CD8-positive, alpha-beta memory T cell (primary cell): Measurements from ENCODE around the gene IGLON5. TPM values are rescaled to one million over a fixed set of nuclear protein-coding genes. Genes with fewer than 3 reads are reported as not detected.
A peak's percentile ranks its signal among the peaks of the same experiment; 100 is the strongest.

Experiments used
- CTCF ChIA-PET: fragments of 350-600 bp; sonication (Branson Sonifier 250); formaldehyde crosslinking; loops from one replicate; lab custom pipeline; 2021; ENCODE audit warnings: antibody characterized with exemption; lab: Charles Lee
- POLR2A ChIA-PET: fragments of 350-600 bp; sonication (Branson Sonifier 250); formaldehyde crosslinking; loops from one replicate; lab custom pipeline; 2021; ENCODE audit warnings: antibody characterized with exemption; lab: Charles Lee
- DNase-seq, 5 donors: peaks; one replicate each; pipeline versions ENCODE4 v3.0.0 to v3.0.0-alpha.2; 2020 to 2022; ENCODE audit warnings: mixed read lengths in 1 of 5
- H3K27ac ChIP-seq: one replicate; pipeline ENCODE4 v1.7.0; 2013; ENCODE audit warnings: low read depth, mild to moderate bottlenecking, low read length, moderate library complexity
- H3K27me3 ChIP-seq: 2 replicates; pipeline ENCODE4 v1.7.0; 2013; ENCODE audit warnings: low read length, mild to moderate bottlenecking; ENCODE audit not compliant: insufficient read depth, poor library complexity, severe bottlenecking
- H3K36me3 ChIP-seq: 2 replicates; pipeline ENCODE4 v1.7.0; 2013; ENCODE audit warnings: mild to moderate bottlenecking, low read length, moderate library complexity; ENCODE audit not compliant: insufficient read depth
- H3K4me1 ChIP-seq: 2 replicates; pipeline ENCODE4 v1.7.0; 2013; ENCODE audit warnings: mild to moderate bottlenecking, low read length, moderate library complexity; ENCODE audit not compliant: insufficient read depth
- H3K4me3 ChIP-seq: 2 replicates; pipeline ENCODE4 v1.7.0; 2013; ENCODE audit warnings: mild to moderate bottlenecking, low read length
- H3K9me3 ChIP-seq: 2 replicates; pipeline ENCODE4 v1.7.0; 2013; ENCODE audit warnings: mild to moderate bottlenecking, low read length
- H3K27ac Mint-ChIP-seq, 8 donors: one replicate each; pipeline ENCODE4 v1.8.0; 2020 to 2021; ENCODE audit warnings: mixed read lengths in 8 of 8, mild to moderate bottlenecking in 6 of 8, inconsistent platforms in 3 of 8, moderate library complexity in 3 of 8
- H3K27me3 Mint-ChIP-seq, 2 donors: one replicate each; pipeline ENCODE4 v1.8.0; 2020 to 2021; ENCODE audit warnings: mixed read lengths in 2 of 2, mild to moderate bottlenecking in 1 of 2, moderate library complexity in 1 of 2
- H3K36me3 Mint-ChIP-seq, 3 donors: one replicate each; pipeline ENCODE4 v1.8.0; 2020 to 2021; ENCODE audit warnings: mixed read lengths in 3 of 3, inconsistent platforms in 1 of 3, mild to moderate bottlenecking in 1 of 3
- H3K4me1 Mint-ChIP-seq, 3 donors: one replicate each; pipeline ENCODE4 v1.8.0; 2020 to 2021; ENCODE audit warnings: mixed read lengths in 3 of 3, inconsistent platforms in 1 of 3, mild to moderate bottlenecking in 1 of 3
- H3K4me3 Mint-ChIP-seq, 7 donors: one replicate each; pipeline ENCODE4 v1.8.0; 2020 to 2021; ENCODE audit warnings: mixed read lengths in 7 of 7, mild to moderate bottlenecking in 6 of 7, moderate library complexity in 4 of 7, inconsistent platforms in 2 of 7
- H3K9me3 Mint-ChIP-seq, 5 donors: one replicate each; pipeline ENCODE4 v1.8.0; 2020 to 2022; ENCODE audit warnings: mixed read lengths in 5 of 5, mild to moderate bottlenecking in 3 of 5, moderate library complexity in 2 of 5, inconsistent platforms in 1 of 5
- polyA plus RNA-seq: library from polyadenylated mRNA; unstranded; fragments of 300-500 nt; fragmentation: Illumina TruSeq; gene quantifications from one replicate; pipeline ENCODE4 v1.2.3, GENCODE V29; 2021
- total RNA-seq, 2 experiments: library from RNA; stranded (reverse); gene quantifications; one replicate each; pipeline ENCODE4 v1.2.3, GENCODE V29; 2021

The IGLON5 gene
- total and polyA plus RNA-seq, 3 experiments from 2014 or later = 0.09 TPM; not detected in 1

DNA sequence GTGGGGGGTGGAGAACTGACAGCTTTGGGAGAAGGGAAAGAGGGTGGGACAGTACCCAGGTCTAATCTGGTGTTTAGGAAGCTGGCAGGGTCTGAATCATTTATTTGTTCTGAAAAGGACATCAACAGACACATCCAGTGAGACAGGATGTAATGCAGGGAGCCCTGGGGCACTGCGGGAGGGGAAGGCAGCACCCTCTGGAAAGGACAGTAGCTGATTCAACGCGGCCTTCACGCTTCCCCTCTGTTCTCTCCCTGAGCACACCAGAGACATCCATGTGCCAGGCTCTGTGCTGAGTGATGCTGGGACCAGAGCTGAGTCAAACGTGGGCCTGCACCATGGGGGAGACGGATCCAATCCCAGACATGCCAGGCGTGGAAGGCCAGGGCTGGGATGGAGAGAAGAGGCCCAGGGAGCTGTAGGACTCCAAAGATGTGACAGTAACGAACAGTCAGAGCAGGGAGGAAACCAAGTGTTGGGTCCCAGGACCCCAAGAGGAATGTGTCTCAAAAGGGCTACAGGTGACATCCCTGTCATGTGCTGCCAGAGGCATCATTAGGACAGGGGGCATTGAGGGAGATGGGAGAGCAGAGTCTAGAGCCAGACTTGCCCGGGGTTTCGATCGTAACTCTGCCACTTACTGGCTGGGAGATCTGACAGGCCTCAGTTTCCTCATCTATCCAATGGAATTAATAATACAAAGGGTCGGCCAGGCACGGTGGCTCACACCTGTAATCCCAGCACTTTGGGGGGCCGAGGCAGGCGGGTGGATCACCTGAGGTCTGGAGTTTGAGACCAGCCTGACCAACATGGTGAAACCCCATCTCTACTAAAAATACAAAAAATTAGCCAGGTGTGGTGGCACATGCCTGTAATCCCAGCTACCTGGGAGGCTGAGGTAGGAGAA lies 53.0 kb downstream of the IGLON5 start:
- Histone ChIP-seq H3K4me3 (no peak overlapping the region), H3K9me3 (no peaks in the 10 kb centered on the region), H3K36me3 (no peaks in the 10 kb centered on the region), H3K27ac (no peak overlapping the region), H3K27me3 (no peaks in the 10 kb centered on the region), H3K4me1 (peaks cover 29% of the 10 kb centered on the region)
- Mint-ChIP-seq H3K9me3 (no peaks in the 10 kb centered on the region), H3K36me3 (peaks cover 0 to 17% (median 0%) of the 10 kb centered on the region in 3 donors), H3K27me3 (peaks cover 0 to 7% of the 10 kb centered on the region in 2 donors), H3K4me3 (peak overlapping the region; percentile 12 to 85 (median 58)), H3K4me1 (peaks cover 44 to 79% (median 54%) of the 10 kb centered on the region in 3 donors), H3K27ac (peak overlapping the region in 7 of 8 donors; percentile 17 to 80 (median 66))
- DNase-seq = no peak
- POLR2A ChIA-PET = no interaction called here
- CTCF ChIA-PET = no interaction called here

- H3K36me3 Mint-ChIP-seq = peaks cover 0 to 16% (median 0%) of the 10 kb centered on the region in 3 donors
- peak overlapping the region; percentile 89 to 99 (median 95) for H3K4me3 Mint-ChIP-seq
- POLR2A ChIA-PET = interaction anchor here (0.6 to 1.1 kb wide), 2 partner anchors 12 to 72 kb away, joined by 5 read pairs; no protein-coding TSS in a partner anchor
- peaks cover 48 to 85% (median 59%) of the 10 kb centered on the region in 3 donors for H3K4me1 Mint-ChIP-seq
- H3K36me3 ChIP-seq = no peaks in the 10 kb centered on the region
- no peaks in the 10 kb centered on the region for H3K9me3 ChIP-seq
- H3K27me3 ChIP-seq = no peaks in the 10 kb centered on the region
- H3K27me3 Mint-ChIP-seq = peaks cover 0 to 7% of the 10 kb centered on the region in 2 donors
- no peaks in the 10 kb centered on the region for H3K9me3 Mint-ChIP-seq
- peaks cover 32% of the 10 kb centered on the region for H3K4me1 ChIP-seq
- peak overlapping the region; percentile 94 for H3K27ac ChIP-seq
- H3K4me3 ChIP-seq = peak overlapping the region; percentile 97
- peak overlapping the region; percentile 93 to 100 (median 99) for H3K27ac Mint-ChIP-seq
- DNase-seq = peak in 1 of 5 donors; percentile 43
- CTCF ChIA-PET = interaction anchor here (0.8 to 0.9 kb wide), 3 partner anchors 24 to 43 kb away, joined by 3 to 4 read pairs (median 4); no protein-coding TSS in a partner anchor
Measured at GRCh38 chr19:51365211-51365964, 53.9 kb downstream of the IGLON5 start.

GRCh38 chr19:51365965-51366388 lies 54.5 kb downstream of the IGLON5 start, which contains the start of gene ETFB:
ETFB (minus strand) TSS chr19:51366388; CDS start chr19:51366326, 62 bp downstream.
- Histone ChIP-seq H3K4me1 (peaks cover 37% of the 10 kb centered on the region), H3K4me3 (peak within 1 kb of the TSS; percentile 99), H3K36me3 (no peaks in the 10 kb centered on the region), H3K27me3 (no peaks in the 10 kb centered on the region), H3K27ac (peak within 1 kb of the TSS; percentile 94), H3K9me3 (no peaks in the 10 kb centered on the region)
- Mint-ChIP-seq H3K27me3 (peaks cover 0 to 10% of the 10 kb centered on the region in 2 donors), H3K4me3 (peak within 1 kb of the TSS; percentile 89 to 99 (median 95)), H3K36me3 (peaks cover 0 to 15% (median 0%) of the 10 kb centered on the region in 3 donors), H3K4me1 (peaks cover 54 to 88% (median 65%) of the 10 kb centered on the region in 3 donors), H3K27ac (peak within 1 kb of the TSS; percentile 93 to 100 (median 99)), H3K9me3 (no peaks in the 10 kb centered on the region)
- ChIA-PET CTCF (interaction anchor here (0.9 kb wide), 2 partner anchors 28 to 42 kb away, joined by 3 to 4 read pairs; no protein-coding TSS in a partner anchor), POLR2A (interaction anchor here (0.6 to 1.1 kb wide), 2 partner anchors 12 to 72 kb away, joined by 5 read pairs; no protein-coding TSS in a partner anchor)
- DNase-seq = no peak

DNA sequence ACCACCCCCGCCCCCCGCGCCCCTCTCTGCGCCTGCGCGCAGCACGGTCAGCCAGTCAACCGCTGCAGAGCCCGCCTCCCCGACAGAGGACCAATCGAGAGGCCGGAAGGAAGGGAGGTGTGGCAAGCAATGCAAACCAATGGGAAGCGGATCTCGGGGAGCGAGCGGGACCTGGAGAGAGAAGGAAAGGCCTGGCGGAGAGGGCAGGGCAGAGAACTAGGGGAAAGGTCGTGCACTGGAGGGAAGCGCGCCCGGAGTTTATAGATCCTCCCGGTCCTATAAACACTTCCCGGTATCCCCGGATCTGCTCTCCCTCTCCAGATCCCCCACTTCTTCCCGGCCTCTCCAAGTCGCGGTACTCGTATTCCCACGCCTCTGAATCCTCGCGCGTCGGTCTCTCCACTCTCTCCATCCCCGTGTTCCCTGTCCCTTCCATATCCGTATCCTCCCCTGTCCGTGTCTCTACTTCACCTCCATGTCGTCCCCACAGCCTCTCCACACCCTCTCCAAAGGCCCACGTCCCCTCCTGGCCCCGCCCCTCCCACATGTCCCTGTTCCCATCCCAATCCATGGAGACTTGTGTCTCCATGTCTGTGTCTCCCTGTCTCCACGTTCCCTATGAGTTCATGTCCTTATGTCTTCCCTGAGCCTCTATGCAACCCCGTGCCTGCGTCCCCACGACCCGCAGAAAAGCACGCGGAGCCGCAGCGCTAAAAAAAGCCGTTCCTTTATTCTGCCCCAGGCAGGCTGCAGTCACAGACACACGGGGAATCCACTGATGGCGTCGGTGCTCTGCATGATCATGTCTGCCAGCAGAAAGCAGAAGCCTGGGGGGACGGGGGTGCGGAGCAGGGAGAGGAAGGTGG lies 55.2 kb downstream of the IGLON5 start:
- Mint-ChIP-seq H3K36me3 (peaks cover 0 to 21% (median 3%) of the 10 kb centered on the region in 3 donors), H3K9me3 (no peaks in the 10 kb centered on the region), H3K27ac (peak overlapping the region; percentile 93 to 100 (median 99)), H3K4me3 (peak overlapping the region; percentile 89 to 99 (median 95)), H3K27me3 (peaks cover 0 to 10% of the 10 kb centered on the region in 2 donors), H3K4me1 (peaks cover 60 to 91% (median 72%) of the 10 kb centered on the region in 3 donors)
- Histone ChIP-seq H3K4me1 (peaks cover 38% of the 10 kb centered on the region), H3K27me3 (no peaks in the 10 kb centered on the region), H3K4me3 (peak overlapping the region; percentile 99), H3K9me3 (no peaks in the 10 kb centered on the region), H3K36me3 (no peaks in the 10 kb centered on the region), H3K27ac (peak overlapping the region; percentile 94)
- CTCF ChIA-PET = interaction anchor here (1.3 to 1.5 kb wide), 2 partner anchors 7 to 31 kb away, joined by 3 to 4 read pairs; no protein-coding TSS in a partner anchor
- POLR2A ChIA-PET = interaction anchor here (0.5 to 2.0 kb wide), 2 partner anchors 12 to 28 kb away, joined by 3 to 18 read pairs; no protein-coding TSS in a partner anchor
- peak; percentile 85 to 93 (median 86) for DNase-seq

DNA sequence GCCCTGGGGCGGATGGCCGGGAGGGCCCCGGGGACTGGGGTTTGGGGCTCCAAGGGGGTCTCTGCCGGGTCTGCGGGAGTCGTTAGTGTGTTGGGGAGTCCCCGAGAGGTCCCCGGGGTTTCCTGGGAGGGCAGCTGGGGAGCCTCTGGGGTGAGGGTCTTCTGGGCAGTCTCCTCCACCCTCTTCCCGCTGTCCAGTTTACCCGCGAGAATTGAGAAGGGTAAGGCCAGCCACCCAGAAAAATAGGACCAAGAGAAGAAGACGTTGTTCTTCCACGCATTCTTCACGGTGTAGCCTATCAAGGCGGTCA lies 55.8 kb downstream of the IGLON5 start:
- Mint-ChIP-seq H3K27ac (peak overlapping the region; percentile 93 to 100 (median 99)), H3K4me1 (peaks cover 64 to 92% (median 74%) of the 10 kb centered on the region in 3 donors), H3K4me3 (peak overlapping the region; percentile 89 to 99 (median 95)), H3K36me3 (peaks cover 0 to 25% (median 3%) of the 10 kb centered on the region in 3 donors), H3K9me3 (no peaks in the 10 kb centered on the region), H3K27me3 (peaks cover 0 to 10% of the 10 kb centered on the region in 2 donors)
- ChIA-PET POLR2A (interaction anchor here (0.5 to 2.0 kb wide), 3 partner anchors 11 to 28 kb away, joined by 3 to 18 read pairs (median 4); no protein-coding TSS in a partner anchor), CTCF (interaction anchor here (0.7 to 1.5 kb wide), 4 partner anchors 8 to 34 kb away, joined by 3 to 4 read pairs (median 4); no protein-coding TSS in a partner anchor)
- Histone ChIP-seq H3K27ac (peak overlapping the region; percentile 94), H3K4me1 (peaks cover 44% of the 10 kb centered on the region), H3K9me3 (no peaks in the 10 kb centered on the region), H3K36me3 (no peaks in the 10 kb centered on the region), H3K4me3 (peak overlapping the region; percentile 99), H3K27me3 (no peaks in the 10 kb centered on the region)
- DNase-seq = peak in 1 of 5 donors; percentile 64

- peak overlapping the region; percentile 89 to 99 (median 95) for H3K4me3 Mint-ChIP-seq
- H3K36me3 Mint-ChIP-seq = peaks cover 0 to 25% (median 3%) of the 10 kb centered on the region in 3 donors
- H3K4me1 ChIP-seq = peaks cover 47% of the 10 kb centered on the region
- no peaks in the 10 kb centered on the region for H3K9me3 ChIP-seq
- H3K27ac ChIP-seq = peak overlapping the region; percentile 94
- H3K4me3 ChIP-seq = peak overlapping the region; percentile 99
- H3K27me3 Mint-ChIP-seq = peaks cover 0 to 10% of the 10 kb centered on the region in 2 donors
- peaks cover 63 to 92% (median 74%) of the 10 kb centered on the region in 3 donors for H3K4me1 Mint-ChIP-seq
- CTCF ChIA-PET = interaction anchor here (0.7 to 1.9 kb wide), 7 partner anchors 9 to 33 kb away, joined by 3 to 7 read pairs (median 4); no protein-coding TSS in a partner anchor
- no peaks in the 10 kb centered on the region for H3K9me3 Mint-ChIP-seq
- DNase-seq = peak; percentile 91 to 95 (median 93)
- POLR2A ChIA-PET = interaction anchor here (0.6 to 2.0 kb wide), 4 partner anchors 10 to 28 kb away, joined by 4 to 18 read pairs (median 6); no protein-coding TSS in a partner anchor
- no peaks in the 10 kb centered on the region for H3K27me3 ChIP-seq
- H3K27ac Mint-ChIP-seq = peak overlapping the region; percentile 93 to 100 (median 99)
- no peaks in the 10 kb centered on the region for H3K36me3 ChIP-seq
Measured at GRCh38 chr19:51367565-51368365, 56.3 kb downstream of the IGLON5 start.
